CD14-positive monocyte (primary cell): ENCODE data around the gene KLC4. TPM values are rescaled to one million over a fixed set of nuclear protein-coding genes. Genes with fewer than 3 reads are reported as not detected.
"Not testable (repeated sequence)": the region's sequence is repeated elsewhere in the genome, so short reads cannot be mapped to it uniquely, and the experiment has no call there.

Experiments used
- DNase-seq, 3 donors: peaks; one replicate each; pipeline ENCODE4 v3.0.0-alpha.2; 2011 to 2022
- H2AFZ ChIP-seq: 2 replicates; pipeline ENCODE4 v1.6.0; 2012; ENCODE audit warnings: mild to moderate bottlenecking, low read depth, low read length, inconsistent platforms; ENCODE audit not compliant: insufficient read depth, poor library complexity, severe bottlenecking
- H3K27ac ChIP-seq, 2 donors: 1 replicate in 1 of 2; 2 replicates in 1 of 2; pipeline ENCODE4 v1.5.1; 2012 to 2013; ENCODE audit warnings: low read length in 2 of 2, control low read depth in 1 of 2, inconsistent platforms in 1 of 2, low read depth in 1 of 2, mild to moderate bottlenecking in 1 of 2
- H3K27me3 ChIP-seq, 2 donors: one replicate each; pipeline versions ENCODE4 v1.6.0 to v1.6.1; 2011 to 2013; ENCODE audit warnings: low read length in 2 of 2; ENCODE audit not compliant: control insufficient read depth in 2 of 2, insufficient read depth in 2 of 2
- H3K36me3 ChIP-seq, 2 donors: replicated peaks in 1 of 2; 1 replicate in 1 of 2; 2 replicates in 1 of 2; pipeline versions ENCODE4 v1.5.1 to v1.6.1; 2012 to 2013; ENCODE audit warnings: low read length in 2 of 2, control low read depth in 1 of 2, inconsistent platforms in 1 of 2, mild to moderate bottlenecking in 1 of 2; ENCODE audit not compliant: insufficient read depth in 2 of 2, control insufficient read depth in 1 of 2
- H3K4me1 ChIP-seq, 2 donors: 1 replicate in 1 of 2; 2 replicates in 1 of 2; pipeline versions ENCODE4 v1.5.1 to v1.6.1; 2012 to 2013; ENCODE audit warnings: low read length in 2 of 2, control low read depth in 1 of 2, inconsistent platforms in 1 of 2, mild to moderate bottlenecking in 1 of 2, moderate library complexity in 1 of 2; ENCODE audit not compliant: insufficient read depth in 2 of 2, control insufficient read depth in 1 of 2
- H3K4me2 ChIP-seq: replicated peaks from 2 replicates; pipeline ENCODE3; 2012; ENCODE audit warnings: low read length, moderate library complexity, mild to moderate bottlenecking; ENCODE audit not compliant: poor library complexity, severe bottlenecking; ENCODE audit errors: extremely low read depth
- H3K4me3 ChIP-seq, 3 experiments: fragments of 200-600 bp in 1 of 3; sonication (generic) in 1 of 3; replicated peaks in 1 of 3; 1 replicate in 2 of 3; 2 replicates in 1 of 3; pipeline ENCODE4 v1.5.1; 2011 to 2013; ENCODE audit warnings: low read length in 3 of 3, mild to moderate bottlenecking in 3 of 3, control low read depth in 2 of 3, low read depth in 2 of 3, inconsistent platforms in 1 of 3, moderate library complexity in 1 of 3
- H3K79me2 ChIP-seq: 2 replicates; pipeline ENCODE4 v1.6.0; 2012; ENCODE audit warnings: mild to moderate bottlenecking, control low read depth, inconsistent platforms, low read length, moderate library complexity; ENCODE audit not compliant: insufficient read depth
- H3K9ac ChIP-seq: 2 replicates; pipeline ENCODE4 v1.6.0; 2017; ENCODE audit warnings: low read length, mild to moderate bottlenecking; ENCODE audit not compliant: insufficient read depth, poor library complexity, severe bottlenecking
- H3K9me3 ChIP-seq, 2 donors: replicated peaks in 1 of 2; 1 replicate in 1 of 2; 2 replicates in 1 of 2; pipeline versions ENCODE4 v1.5.1 to v1.6.1; 2012 to 2013; ENCODE audit warnings: low read length in 2 of 2, control low read depth in 1 of 2; ENCODE audit not compliant: control insufficient read depth in 1 of 2, insufficient read depth in 1 of 2
- H4K20me1 ChIP-seq: 2 replicates; pipeline ENCODE4 v1.6.0; 2012; ENCODE audit warnings: mild to moderate bottlenecking, low read length, control low read depth, moderate library complexity; ENCODE audit not compliant: insufficient read depth
- H3K27ac Mint-ChIP-seq, 7 donors: one replicate each; pipeline ENCODE4 v1.8.0; 2020; ENCODE audit warnings: mild to moderate bottlenecking in 7 of 7, mixed read lengths in 7 of 7, moderate library complexity in 6 of 7, inconsistent platforms in 2 of 7
- H3K27me3 Mint-ChIP-seq, 3 donors: one replicate each; pipeline ENCODE4 v1.8.0; 2021 to 2022; ENCODE audit warnings: low read depth in 3 of 3, mild to moderate bottlenecking in 3 of 3, mixed read lengths in 3 of 3, moderate library complexity in 3 of 3, inconsistent platforms in 1 of 3
- H3K36me3 Mint-ChIP-seq, 2 donors: one replicate each; pipeline ENCODE4 v1.8.0; 2020; ENCODE audit warnings: mixed read lengths in 2 of 2, inconsistent platforms in 1 of 2, mild to moderate bottlenecking in 1 of 2
- H3K4me1 Mint-ChIP-seq: one replicate; pipeline ENCODE4 v1.8.0; 2020; ENCODE audit warnings: mild to moderate bottlenecking, mixed read lengths
- H3K4me3 Mint-ChIP-seq, 2 donors: one replicate each; pipeline ENCODE4 v1.8.0; 2020; ENCODE audit warnings: mild to moderate bottlenecking in 2 of 2, mixed read lengths in 2 of 2, moderate library complexity in 1 of 2
- H3K9me3 Mint-ChIP-seq, 7 donors: one replicate each; pipeline ENCODE4 v1.8.0; 2020 to 2022; ENCODE audit warnings: mixed read lengths in 7 of 7, mild to moderate bottlenecking in 6 of 7, moderate library complexity in 6 of 7, inconsistent platforms in 2 of 7
- CTCF ChIP-seq: fragments of 200-600 bp; IDR thresholded peaks from one replicate; pipeline ENCODE4 v1.8.0; 2022; ENCODE audit warnings: antibody characterized with exemption, mild to moderate bottlenecking
- WGBS: methylation state at CpG from one replicate; pipeline ENCODE4 v1.1.5; 2013; ENCODE audit warnings: missing lambda C conversion rate; ENCODE audit not compliant: insufficient coverage; 5-methylcytosine and 5-hydroxymethylcytosine counted together
- intact Hi-C, 2 donors: fragments of 100-400 bp; cut with micrococcal nuclease; formaldehyde crosslinking; loops; one replicate each; pipeline versions ENCODE4 v1.15.0 to v1.15.1; 2023
- polyA plus RNA-seq, 3 donors: library from polyadenylated mRNA; depleted of rRNA in 1 of 3; unstranded in 2 of 3; stranded (reverse) in 1 of 3; fragments of 300-500 nt in 2 of 3; fragments of >200 nt in 1 of 3; fragmentation: Illumina TruSeq in 2 of 3; gene quantifications; 1 replicate in 2 of 3; 2 replicates in 1 of 3; pipeline ENCODE4 v1.2.3, GENCODE V29; 2012 to 2021

The KLC4 gene
- polyA plus RNA-seq, 3 donors, result 6.0 to 16.2 (median 6.1) TPM

GRCh38 chr6:43113431-43114260 is 54.2 kb downstream of the KLC4 start:
- no peaks in the 10 kb centered on the region for H4K20me1 ChIP-seq
- Mint-ChIP-seq H3K4me1 (peaks cover 24% of the 10 kb centered on the region), H3K9me3 (no peaks in the 10 kb centered on the region), H3K27ac (no peak overlapping the region), H3K36me3 (no peaks in the 10 kb centered on the region), H3K27me3 (peaks cover 0 to 5% (median 2%) of the 10 kb centered on the region in 3 donors), H3K4me3 (no peak overlapping the region)
- 94% methylated on average over 6 of the region's 12 CpGs for WGBS
- no peaks in the 10 kb centered on the region for H3K27me3 ChIP-seq
- H3K9me3 ChIP-seq, result no peaks in the 10 kb centered on the region
- H3K27ac ChIP-seq, result no peak overlapping the region
- H3K4me1 ChIP-seq, result peaks cover 13 to 14% of the 10 kb centered on the region in 2 donors
- H3K36me3 ChIP-seq, result no peaks in the 10 kb centered on the region
- no peak for TF ChIP-seq CTCF
- no peaks in the 10 kb centered on the region for H3K79me2 ChIP-seq
- intact Hi-C loops, result no loop called here
- DNase-seq, result no peak
- H3K4me2 ChIP-seq, result no peak overlapping the region
- peak overlapping the region; percentile 44 for H2AFZ ChIP-seq
- H3K4me3 ChIP-seq, result no peak overlapping the region
- no peak overlapping the region for H3K9ac ChIP-seq

GRCh38 chr6:43115365-43115764 is 55.9 kb downstream of the KLC4 start:
- peak overlapping the region in 2 of 7 donors; percentile 2 to 41 for H3K27ac Mint-ChIP-seq
- H2AFZ ChIP-seq, result no peak overlapping the region

GRCh38 chr6:43117466-43117865 is 58.0 kb downstream of the KLC4 start:
- H3K4me3 ChIP-seq, H3K9me3 Mint-ChIP-seq, H3K27me3 ChIP-seq, DNase-seq, H3K79me2 ChIP-seq, H3K27me3 Mint-ChIP-seq, H2AFZ ChIP-seq, H3K9me3 ChIP-seq, H3K27ac ChIP-seq, intact Hi-C loops, H3K4me2 ChIP-seq, H3K9ac ChIP-seq, H3K36me3 Mint-ChIP-seq, H3K4me3 Mint-ChIP-seq, H3K36me3 ChIP-seq, H3K27ac Mint-ChIP-seq, H4K20me1 ChIP-seq: not testable (repeated sequence)
- H3K4me1 Mint-ChIP-seq, result peaks cover 27% of the 10 kb centered on the region
- 100% methylated on average over 6 of the region's 8 CpGs for WGBS
- peaks cover 13 to 14% of the 10 kb centered on the region in 2 donors for H3K4me1 ChIP-seq

More at GRCh38 chr6:43115365-43115764, 55.9 kb downstream of the KLC4 start:
- H3K9me3 ChIP-seq, result no peaks in the 10 kb centered on the region
- DNase-seq, result no peak
- H3K4me1 Mint-ChIP-seq, result peaks cover 24% of the 10 kb centered on the region
- no peak overlapping the region for H3K4me3 ChIP-seq
- no peak overlapping the region for H3K4me2 ChIP-seq
- peaks cover 13 to 14% of the 10 kb centered on the region in 2 donors for H3K4me1 ChIP-seq
- H4K20me1 ChIP-seq, result no peaks in the 10 kb centered on the region
- no peaks in the 10 kb centered on the region for H3K9me3 Mint-ChIP-seq
- H3K79me2 ChIP-seq, result no peaks in the 10 kb centered on the region
- no peak for TF ChIP-seq CTCF
- intact Hi-C loops, result no loop called here
- no peaks in the 10 kb centered on the region for H3K36me3 Mint-ChIP-seq
- H3K9ac ChIP-seq, result no peak overlapping the region
- no peaks in the 10 kb centered on the region for H3K27me3 ChIP-seq
- peak overlapping the region in 1 of 2 donors; percentile 11 for H3K4me3 Mint-ChIP-seq
- no peaks in the 10 kb centered on the region for H3K36me3 ChIP-seq
- 32% methylated on average over 6 of the region's 6 CpGs for WGBS
- peaks cover 0 to 5% (median 4%) of the 10 kb centered on the region in 3 donors for H3K27me3 Mint-ChIP-seq
- H3K27ac ChIP-seq, result no peak overlapping the region
